HCT116 (cell line): ENCODE data around the gene HMGB3. TPM values are rescaled to one million over a fixed set of nuclear protein-coding genes. Genes with fewer than 3 reads are reported as not detected.

Experiments used
- ATAC-seq: fragments of 200-7000 bp; cut with Tn5 transposase; 2 replicates; pipeline ENCODE4 v1.9.1; 2020; ENCODE audit warnings: mild to moderate bottlenecking, moderate library complexity
- BruUV-seq: library from RNA; stranded (reverse); fragments of 400-500 nt; replicated peaks from 2 replicates; lab custom pipeline; 2021; lab: Mats Ljungman, UMichigan
- CTCF ChIA-PET: fragments of 300-600 bp; sonication (Branson Sonifier 250); formaldehyde crosslinking; loops from one replicate; lab custom pipeline; 2021; ENCODE audit warnings: antibody characterized with exemption; lab: Charles Lee
- POLR2A ChIA-PET: fragments of 300-600, 350-600 bp; sonication (Branson Sonifier 250); formaldehyde crosslinking; loops from one replicate; lab custom pipeline; 2021; ENCODE audit warnings: antibody characterized with exemption; lab: Charles Lee
- RAD21 ChIA-PET, 2 experiments: fragments of 300-600 bp; sonication (Branson Sonifier 250); formaldehyde crosslinking; loops; one replicate each; lab custom pipeline; 2023; ENCODE audit warnings: low total read pairs in 2 of 2; ENCODE audit not compliant: uncharacterized antibody in 2 of 2, unreplicated experiment in 2 of 2, low non-redundant PET in 1 of 2; lab: Charles Lee
- DNase-seq: peaks from one replicate; pipeline ENCODE4 v3.0.0-alpha.2; 2010; ENCODE audit warnings: low read depth, low spot score
- H2AFZ ChIP-seq: fragments of 200-600 bp; shearing (Covaris generic), sonication (generic); 2 replicates; pipeline ENCODE4 v1.6.1; 2017; ENCODE audit warnings: low read depth, mixed run types, mixed read lengths, antibody characterized with exemption, low read length; ENCODE audit not compliant: poor library complexity, severe bottlenecking
- H3K27ac ChIP-seq: 2 replicates; pipeline ENCODE4 v1.5.1; 2012; ENCODE audit warnings: low read depth, low read length
- H3K27me3 ChIP-seq: fragments of 200-600 bp; sonication (generic); 2 replicates; pipeline ENCODE4 v1.6.1; 2016; ENCODE audit warnings: mixed run types, low read length, mixed read lengths; ENCODE audit not compliant: insufficient read depth
- H3K36me3 ChIP-seq, 2 experiments: fragments of 200-500 bp in 1 of 2; fragments of 200-600 bp in 1 of 2; sonication (Bioruptor generic) in 1 of 2; sonication (generic) in 1 of 2; 2 replicates each; pipeline versions ENCODE4 v1.5.1 to v1.6.1; 2014 to 2016; ENCODE audit warnings: low read length in 2 of 2, inconsistent platforms in 1 of 2, mixed read lengths in 1 of 2, mixed run types in 1 of 2; ENCODE audit not compliant: insufficient read depth in 2 of 2, control insufficient read depth in 1 of 2
- H3K4me1 ChIP-seq, 2 experiments: fragments of 200-600 bp in 1 of 2; sonication (generic) in 1 of 2; 2 replicates each; pipeline versions ENCODE4 v1.5.1 to v1.6.1; 2012 to 2017; ENCODE audit warnings: low read length in 2 of 2, inconsistent platforms in 1 of 2, mild to moderate bottlenecking in 1 of 2, mixed read lengths in 1 of 2, mixed run types in 1 of 2, moderate library complexity in 1 of 2; ENCODE audit not compliant: insufficient read depth in 2 of 2, control insufficient read depth in 1 of 2
- H3K4me2 ChIP-seq: fragments of 200-600 bp; sonication (generic); 2 replicates; pipeline ENCODE4 v1.6.1; 2017; ENCODE audit warnings: mixed run types, low read length, mixed read lengths
- H3K4me3 ChIP-seq, 2 experiments: fragments of 200-600 bp in 1 of 2; sonication (generic) in 1 of 2; replicated peaks in 1 of 2; 2 replicates each; pipeline ENCODE4 v1.5.1; 2011 to 2016; ENCODE audit warnings: low read length in 2 of 2, control low read depth in 1 of 2, low read depth in 1 of 2, mild to moderate bottlenecking in 1 of 2, mixed read lengths in 1 of 2, mixed run types in 1 of 2
- H3K79me2 ChIP-seq: fragments of 200-600 bp; sonication (generic); 2 replicates; pipeline ENCODE4 v1.6.1; 2017; ENCODE audit warnings: mild to moderate bottlenecking, mixed run types, low read length, moderate library complexity, mixed read lengths; ENCODE audit not compliant: insufficient read depth
- H3K9ac ChIP-seq: fragments of 200-600 bp; sonication (generic); 2 replicates; pipeline ENCODE4 v1.6.1; 2016; ENCODE audit warnings: low read length, mixed read lengths
- H3K9me2 ChIP-seq: fragments of 200-600 bp; sonication (generic), shearing (Covaris generic); 2 replicates; pipeline ENCODE4 v1.6.1; 2017; ENCODE audit warnings: mixed run types, mild to moderate bottlenecking, moderate library complexity; ENCODE audit not compliant: insufficient read depth
- H3K9me3 ChIP-seq, 2 experiments: fragments of 200-500 bp in 1 of 2; fragments of 200-600 bp in 1 of 2; sonication (Bioruptor generic) in 1 of 2; sonication (generic) in 1 of 2; 2 replicates each; pipeline ENCODE4 v1.6.1; 2014 to 2017; ENCODE audit warnings: low read length in 2 of 2, mixed read lengths in 2 of 2, inconsistent platforms in 1 of 2, low read depth in 1 of 2, mild to moderate bottlenecking in 1 of 2, mixed run types in 1 of 2, moderate library complexity in 1 of 2; ENCODE audit not compliant: control insufficient read depth in 1 of 2, insufficient read depth in 1 of 2
- H4K20me1 ChIP-seq: fragments of 200-600 bp; sonication (generic), shearing (Covaris generic); 2 replicates; pipeline ENCODE4 v1.6.1; 2017; ENCODE audit warnings: mixed run types, mild to moderate bottlenecking, moderate library complexity; ENCODE audit not compliant: insufficient read depth
- CBX3 ChIP-seq: IDR thresholded peaks from 2 replicates; pipeline ENCODE4 v1.6.1; 2012; ENCODE audit warnings: low read depth
- CEBPB ChIP-seq: IDR thresholded peaks from 2 replicates; pipeline ENCODE4 v1.6.1; 2012; ENCODE audit warnings: low read depth
- CTCF ChIP-seq, 3 experiments: fragments of 200-600 bp in 1 of 3; sonication (generic) in 1 of 3; IDR thresholded peaks in 2 of 3; conservative IDR thresholded peaks in 1 of 3; 2 replicates each; pipeline ENCODE4 v1.5.1; 2012 to 2017; ENCODE audit warnings: low read depth in 2 of 3, low read length in 2 of 3, antibody characterized with exemption in 1 of 3, borderline replicate concordance in 1 of 3, control low read depth in 1 of 3, mild to moderate bottlenecking in 1 of 3, mixed read lengths in 1 of 3, mixed run types in 1 of 3, moderate library complexity in 1 of 3; ENCODE audit not compliant: insufficient read depth in 1 of 3
- ELF1 ChIP-seq: IDR thresholded peaks from 2 replicates; pipeline ENCODE4 v1.6.1; 2012; ENCODE audit warnings: low read depth, borderline replicate concordance
- EZH2 ChIP-seq: fragments of 200-600 bp; sonication (generic); IDR thresholded peaks from 2 replicates; pipeline ENCODE4 v1.6.1; 2017; ENCODE audit warnings: antibody characterized with exemption, mixed run types
- EZH2phosphoT487 ChIP-seq: fragments of 200-600 bp; IDR thresholded peaks from 2 replicates; pipeline ENCODE4 v1.6.1; 2018; ENCODE audit warnings: antibody characterized with exemption, borderline replicate concordance
- JUND ChIP-seq: IDR thresholded peaks from 2 replicates; pipeline ENCODE4 v1.6.1; 2012
- POLR2A ChIP-seq: IDR thresholded peaks from 2 replicates; pipeline ENCODE4 v1.7.0; 2011; ENCODE audit warnings: borderline replicate concordance; ENCODE audit not compliant: insufficient read depth, insufficient read length; ENCODE audit errors: extremely low read depth
- POLR2AphosphoS5 ChIP-seq: IDR thresholded peaks from 2 replicates; pipeline ENCODE4 v1.6.1; 2011; ENCODE audit warnings: mild to moderate bottlenecking, low read depth, low read length, moderate library complexity
- RAD21 ChIP-seq: IDR thresholded peaks from 2 replicates; pipeline ENCODE4 v1.6.1; 2012; ENCODE audit warnings: low read depth, mild to moderate bottlenecking
- SRF ChIP-seq: IDR thresholded peaks from 2 replicates; pipeline ENCODE4 v1.6.1; 2012; ENCODE audit warnings: low read depth
- TCF7L2 ChIP-seq: IDR thresholded peaks from 2 replicates; pipeline ENCODE4 v1.7.0; 2011; ENCODE audit warnings: borderline replicate concordance, inconsistent platforms; ENCODE audit not compliant: insufficient read depth, insufficient read length; ENCODE audit errors: extremely low read depth
- YY1 ChIP-seq: IDR thresholded peaks from 2 replicates; pipeline ENCODE4 v1.6.1; 2011; ENCODE audit warnings: low read length, low read depth, moderate library complexity, mild to moderate bottlenecking; ENCODE audit not compliant: insufficient replicate concordance; ENCODE audit errors: extremely low read depth
- ZBTB33 ChIP-seq: IDR thresholded peaks from 2 replicates; pipeline ENCODE4 v1.6.1; 2011; ENCODE audit warnings: mild to moderate bottlenecking, low read length, moderate library complexity; ENCODE audit not compliant: insufficient replicate concordance; ENCODE audit errors: extremely low read depth
- ZFX ChIP-seq: fragments of 450-650 bp; IDR thresholded peaks from 2 replicates; pipeline ENCODE4 v1.6.1; 2017
- ZNF274 ChIP-seq: fragments of 200-500 bp; sonication (Bioruptor generic); IDR thresholded peaks from 2 replicates; pipeline ENCODE4 v1.6.1; 2014; ENCODE audit warnings: mild to moderate bottlenecking, low read depth, low read length, inconsistent platforms
- intact Hi-C: fragments of 100-400 bp; cut with micrococcal nuclease; formaldehyde crosslinking; loops from 2 replicates; pipeline ENCODE4 v1.10.0; 2022
- total RNA-seq: library from RNA; stranded (reverse); gene quantifications from one replicate; pipeline ENCODE4 v1.2.1, GENCODE V29; 2021; ENCODE audit not compliant: unreplicated experiment
- TF ChIP-seq, protein P1 (sequence below): IDR thresholded peaks from 2 replicates; pipeline ENCODE4 v1.6.1; 2012
- TF ChIP-seq, protein P2 (sequence below): IDR thresholded peaks from 2 replicates; pipeline ENCODE4 v1.6.1; 2012; ENCODE audit warnings: low read depth
- TF ChIP-seq, protein P3 (sequence below): IDR thresholded peaks from 2 replicates; pipeline ENCODE4 v1.6.1; 2012

Gene HMGB3
- total RNA-seq, 1 experiment from 2014 or later, result 116 TPM

GRCh38 chrX:150954951-150955350 lies 28.2 kb upstream of the HMGB3 start:
- Histone ChIP-seq H3K79me2 (no peaks in the 10 kb centered on the region), H2AFZ (no peak overlapping the region), H3K4me1 (no peaks in the 10 kb centered on the region), H3K9ac (no peak overlapping the region), H3K9me3 (no peaks in the 10 kb centered on the region), H3K4me2 (no peak overlapping the region), H3K36me3 (no peaks in the 10 kb centered on the region), H3K9me2 (no peaks in the 10 kb centered on the region), H3K4me3 (no peak overlapping the region), H3K27ac (no peak overlapping the region), H4K20me1 (no peaks in the 10 kb centered on the region), H3K27me3 (no peaks in the 10 kb centered on the region)
- no TSS peak for BruUV-seq
- ATAC-seq (no peak), DNase-seq (no peak)
- TF ChIP-seq ZNF274 (no peak), CTCF (IDR thresholded peaks at IDR 0.05 in 2 of 3, conservative IDR thresholded peaks at IDR 0.05 in 1 of 3; ENCODE audit: borderline replicate concordance in 1 of 3, insufficient read depth in 1 of 3, low read depth in 2 of 3, low read length in 2 of 3) (no peak), EZH2 (no peak), POLR2A (no peak), EZH2phosphoT487 (no peak), YY1 (no peak), TCF7L2 (no peak), CEBPB (no peak), SRF (no peak), RAD21 (no peak), POLR2AphosphoS5 (no peak), ZFX (no peak), ELF1 (no peak), CBX3 (no peak), JUND (no peak), ZBTB33 (no peak)
- TF ChIP-seq, protein P1, sequence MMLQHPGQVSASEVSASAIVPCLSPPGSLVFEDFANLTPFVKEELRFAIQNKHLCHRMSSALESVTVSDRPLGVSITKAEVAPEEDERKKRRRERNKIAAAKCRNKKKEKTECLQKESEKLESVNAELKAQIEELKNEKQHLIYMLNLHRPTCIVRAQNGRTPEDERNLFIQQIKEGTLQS, result no peak
- TF ChIP-seq, protein P2, sequence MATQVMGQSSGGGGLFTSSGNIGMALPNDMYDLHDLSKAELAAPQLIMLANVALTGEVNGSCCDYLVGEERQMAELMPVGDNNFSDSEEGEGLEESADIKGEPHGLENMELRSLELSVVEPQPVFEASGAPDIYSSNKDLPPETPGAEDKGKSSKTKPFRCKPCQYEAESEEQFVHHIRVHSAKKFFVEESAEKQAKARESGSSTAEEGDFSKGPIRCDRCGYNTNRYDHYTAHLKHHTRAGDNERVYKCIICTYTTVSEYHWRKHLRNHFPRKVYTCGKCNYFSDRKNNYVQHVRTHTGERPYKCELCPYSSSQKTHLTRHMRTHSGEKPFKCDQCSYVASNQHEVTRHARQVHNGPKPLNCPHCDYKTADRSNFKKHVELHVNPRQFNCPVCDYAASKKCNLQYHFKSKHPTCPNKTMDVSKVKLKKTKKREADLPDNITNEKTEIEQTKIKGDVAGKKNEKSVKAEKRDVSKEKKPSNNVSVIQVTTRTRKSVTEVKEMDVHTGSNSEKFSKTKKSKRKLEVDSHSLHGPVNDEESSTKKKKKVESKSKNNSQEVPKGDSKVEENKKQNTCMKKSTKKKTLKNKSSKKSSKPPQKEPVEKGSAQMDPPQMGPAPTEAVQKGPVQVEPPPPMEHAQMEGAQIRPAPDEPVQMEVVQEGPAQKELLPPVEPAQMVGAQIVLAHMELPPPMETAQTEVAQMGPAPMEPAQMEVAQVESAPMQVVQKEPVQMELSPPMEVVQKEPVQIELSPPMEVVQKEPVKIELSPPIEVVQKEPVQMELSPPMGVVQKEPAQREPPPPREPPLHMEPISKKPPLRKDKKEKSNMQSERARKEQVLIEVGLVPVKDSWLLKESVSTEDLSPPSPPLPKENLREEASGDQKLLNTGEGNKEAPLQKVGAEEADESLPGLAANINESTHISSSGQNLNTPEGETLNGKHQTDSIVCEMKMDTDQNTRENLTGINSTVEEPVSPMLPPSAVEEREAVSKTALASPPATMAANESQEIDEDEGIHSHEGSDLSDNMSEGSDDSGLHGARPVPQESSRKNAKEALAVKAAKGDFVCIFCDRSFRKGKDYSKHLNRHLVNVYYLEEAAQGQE, result no peak
- TF ChIP-seq, protein P3, sequence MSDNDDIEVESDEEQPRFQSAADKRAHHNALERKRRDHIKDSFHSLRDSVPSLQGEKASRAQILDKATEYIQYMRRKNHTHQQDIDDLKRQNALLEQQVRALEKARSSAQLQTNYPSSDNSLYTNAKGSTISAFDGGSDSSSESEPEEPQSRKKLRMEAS, result no peak
- ChIA-PET RAD21 (no interaction called here), CTCF (no interaction called here), POLR2A (no interaction called here)
- intact Hi-C loops, result no loop called here
